PC-3 (cell line): Measurements from ENCODE around the gene CLPTM1L.

Experiments used
- EZH2 ChIP-seq: fragments of 300-600 bp; sonication (generic); IDR thresholded peaks from one replicate; pipeline ENCODE4 v1.6.1; 2017; ENCODE audit warnings: antibody characterized with exemption, mild to moderate bottlenecking, low read length; ENCODE audit not compliant: unreplicated experiment
- EZH2phosphoT487 ChIP-seq: fragments of 300-600 bp; sonication (generic); IDR thresholded peaks from 2 replicates; pipeline ENCODE4 v1.6.1; 2018; ENCODE audit warnings: mild to moderate bottlenecking, antibody characterized with exemption, low read length, borderline replicate concordance
- TF ChIP-seq, protein P1 (sequence below): fragments of 300-600 bp; sonication (generic); conservative IDR thresholded peaks from 2 replicates; pipeline ENCODE4 v1.5.1; 2017; ENCODE audit warnings: antibody characterized with exemption, low read depth, mild to moderate bottlenecking, low read length

DNA sequence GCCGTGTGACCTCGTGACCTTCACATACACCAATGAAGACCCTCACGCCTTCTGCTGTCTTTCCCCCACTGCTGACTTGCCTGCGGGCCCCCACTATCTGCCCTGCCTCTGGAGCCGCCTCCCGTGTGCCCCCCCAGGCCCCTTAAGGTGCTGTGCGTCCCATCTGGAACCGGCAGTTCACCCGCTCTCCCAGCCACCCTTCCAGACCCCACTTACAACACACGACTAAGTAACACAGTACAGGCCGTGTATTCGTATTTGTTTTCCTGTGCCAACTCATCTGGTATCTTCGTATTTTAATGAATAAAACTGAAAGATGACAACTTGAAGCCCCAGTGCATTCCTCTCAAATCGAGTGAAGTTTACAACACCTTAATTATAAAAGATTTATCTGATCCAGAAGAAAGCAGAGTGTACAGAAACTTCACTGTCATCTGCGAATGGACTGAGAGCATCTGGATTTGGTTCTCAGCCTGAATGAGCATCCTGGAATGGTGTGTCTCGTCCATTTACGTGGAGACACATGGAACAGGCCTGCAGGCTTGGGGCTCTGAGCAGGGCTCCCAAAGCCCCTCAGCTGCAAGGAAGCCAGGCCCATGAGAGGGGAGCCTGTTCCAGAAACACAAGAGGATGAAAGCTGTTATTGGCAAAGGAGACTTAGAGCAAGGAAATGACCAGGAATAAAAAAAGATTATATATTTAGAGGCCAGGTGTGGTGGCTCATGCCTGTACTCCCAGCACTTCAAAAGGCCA lies 28.1 kb downstream of the CLPTM1L start:
- TF ChIP-seq, protein P1, sequence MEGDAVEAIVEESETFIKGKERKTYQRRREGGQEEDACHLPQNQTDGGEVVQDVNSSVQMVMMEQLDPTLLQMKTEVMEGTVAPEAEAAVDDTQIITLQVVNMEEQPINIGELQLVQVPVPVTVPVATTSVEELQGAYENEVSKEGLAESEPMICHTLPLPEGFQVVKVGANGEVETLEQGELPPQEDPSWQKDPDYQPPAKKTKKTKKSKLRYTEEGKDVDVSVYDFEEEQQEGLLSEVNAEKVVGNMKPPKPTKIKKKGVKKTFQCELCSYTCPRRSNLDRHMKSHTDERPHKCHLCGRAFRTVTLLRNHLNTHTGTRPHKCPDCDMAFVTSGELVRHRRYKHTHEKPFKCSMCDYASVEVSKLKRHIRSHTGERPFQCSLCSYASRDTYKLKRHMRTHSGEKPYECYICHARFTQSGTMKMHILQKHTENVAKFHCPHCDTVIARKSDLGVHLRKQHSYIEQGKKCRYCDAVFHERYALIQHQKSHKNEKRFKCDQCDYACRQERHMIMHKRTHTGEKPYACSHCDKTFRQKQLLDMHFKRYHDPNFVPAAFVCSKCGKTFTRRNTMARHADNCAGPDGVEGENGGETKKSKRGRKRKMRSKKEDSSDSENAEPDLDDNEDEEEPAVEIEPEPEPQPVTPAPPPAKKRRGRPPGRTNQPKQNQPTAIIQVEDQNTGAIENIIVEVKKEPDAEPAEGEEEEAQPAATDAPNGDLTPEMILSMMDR: no peak
- TF ChIP-seq EZH2: no peak
- no peak for TF ChIP-seq EZH2phosphoT487
